HG02970 (cell line): ENCODE results near the gene NT5DC1.

Experiments used
- ATAC-seq: cut with Tn5 transposase; IDR thresholded peaks from one replicate; pipeline ENCODE4 v1.9.1; 2021; ENCODE audit warnings: mild to moderate bottlenecking, moderate library complexity, moderate number of reproducible peaks; ENCODE audit not compliant: unreplicated experiment, low FRiP score

The NT5DC1 gene

GRCh38 chr6:116176596-116176995 lies 75.9 kb downstream of the NT5DC1 start:
- ATAC-seq: no peak

GRCh38 chr6:116180375-116180774 lies 79.7 kb downstream of the NT5DC1 start:
- ATAC-seq: no peak

GRCh38 chr6:116189472-116189871 lies 88.8 kb downstream of the NT5DC1 start:
- ATAC-seq: no peak

GRCh38 chr6:116190550-116190949 lies 89.9 kb downstream of the NT5DC1 start:
- no peak for ATAC-seq

- no peak for ATAC-seq
These were observed 91.2 kb downstream of the NT5DC1 start for GRCh38 chr6:116191881-116192280.

GRCh38 chr6:116192786-116193185 lies 92.1 kb downstream of the NT5DC1 start:
- no peak for ATAC-seq

GRCh38 chr6:116196841-116197240 lies 96.2 kb downstream of the NT5DC1 start:
- no peak for ATAC-seq

- no peak for ATAC-seq
These were observed 100.1 kb downstream of the NT5DC1 start for GRCh38 chr6:116200619-116201249.

GRCh38 chr6:116201538-116201937 lies 100.9 kb downstream of the NT5DC1 start:
- no peak for ATAC-seq

- no peak for ATAC-seq
These were observed 104.6 kb downstream of the NT5DC1 start for GRCh38 chr6:116205281-116205680.

DNA sequence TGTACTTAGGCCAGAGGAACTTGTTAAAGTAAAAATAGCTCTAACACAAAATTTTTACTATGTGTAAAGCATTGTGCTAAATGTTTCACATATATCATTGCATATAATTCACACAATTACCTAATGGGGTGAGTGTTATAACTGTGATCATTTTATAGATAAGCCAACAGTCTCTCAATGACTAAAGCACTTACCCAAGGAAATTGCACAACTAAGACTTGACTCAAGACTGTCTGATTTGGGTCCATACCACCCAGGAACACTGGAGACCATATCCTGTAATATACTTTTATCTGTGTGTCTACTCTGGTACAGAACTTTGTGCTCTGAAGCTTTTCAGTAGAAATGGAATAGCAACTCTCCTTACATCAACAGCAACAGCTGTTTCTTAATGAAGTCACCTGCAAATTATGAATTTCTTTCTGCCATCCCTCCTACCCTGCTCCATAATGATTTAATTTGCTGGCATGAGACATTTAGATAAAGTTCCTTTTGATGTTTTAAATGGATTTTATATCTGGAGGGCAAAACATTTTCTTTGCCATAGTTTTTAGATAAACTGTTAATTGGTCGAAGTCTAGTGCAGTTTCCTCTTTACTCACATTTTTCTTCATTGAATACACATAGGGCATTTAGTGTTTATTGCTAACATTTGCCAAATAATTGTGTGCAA lies 105.7 kb downstream of the NT5DC1 start:
- no peak for ATAC-seq

GRCh38 chr6:116208056-116208785 lies 107.6 kb downstream of the NT5DC1 start:
- ATAC-seq: no peak

GRCh38 chr6:116210316-116210715 lies 109.7 kb downstream of the NT5DC1 start:
- no peak for ATAC-seq

DNA sequence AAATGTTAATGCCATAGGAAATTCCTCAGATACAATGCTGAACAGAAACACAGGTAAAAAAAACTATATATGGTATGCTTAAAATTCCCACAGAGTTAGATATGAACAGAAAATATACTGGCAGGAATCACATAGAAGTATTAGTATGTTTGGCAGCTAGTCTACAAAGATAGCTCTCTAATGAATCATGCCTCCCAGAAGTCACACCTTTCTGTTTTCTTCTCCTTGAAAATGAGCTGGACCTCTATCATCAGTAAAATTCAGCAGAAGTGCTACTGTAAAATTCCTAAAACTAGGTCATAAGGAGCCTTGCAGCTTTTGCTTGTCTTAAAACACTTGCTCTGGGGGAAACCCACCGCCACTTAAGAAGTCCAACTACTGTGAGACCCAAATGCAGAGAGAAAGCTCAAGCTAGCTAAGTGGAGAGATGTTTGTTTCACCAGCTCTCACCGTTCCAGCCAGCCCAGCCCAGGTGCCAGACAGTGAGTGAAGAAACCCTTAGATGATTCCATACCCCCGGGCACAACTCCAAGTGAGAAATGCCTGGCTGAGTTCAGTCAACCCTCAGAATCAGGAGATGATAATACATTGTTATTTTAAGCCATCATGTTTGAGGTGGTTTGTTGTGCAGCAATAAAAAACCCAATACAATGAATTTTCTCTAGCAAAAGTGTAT lies 110.2 kb downstream of the NT5DC1 start:
- ATAC-seq: no peak

- no peak for ATAC-seq
These were observed 114.0 kb downstream of the NT5DC1 start for GRCh38 chr6:116214681-116215080.

DNA sequence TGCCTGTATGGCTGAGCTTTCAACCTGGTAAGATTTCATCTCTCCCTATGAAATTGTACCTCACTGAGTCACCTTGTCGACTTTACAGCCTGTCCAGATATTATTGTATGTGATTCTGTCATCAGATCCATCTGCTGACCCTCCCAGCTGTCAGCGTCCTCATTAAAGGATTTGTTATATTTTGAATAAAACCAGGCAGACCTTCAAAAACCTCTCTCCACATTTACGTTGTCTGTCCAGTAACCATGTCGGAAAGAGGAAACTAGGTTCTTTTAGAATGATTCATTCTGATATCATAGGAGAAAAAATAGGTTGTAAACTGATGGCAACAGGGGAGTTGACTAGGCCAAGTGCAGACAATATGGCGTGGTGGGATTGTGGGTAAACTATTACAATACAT lies 114.8 kb downstream of the NT5DC1 start:
- no peak for ATAC-seq

DNA sequence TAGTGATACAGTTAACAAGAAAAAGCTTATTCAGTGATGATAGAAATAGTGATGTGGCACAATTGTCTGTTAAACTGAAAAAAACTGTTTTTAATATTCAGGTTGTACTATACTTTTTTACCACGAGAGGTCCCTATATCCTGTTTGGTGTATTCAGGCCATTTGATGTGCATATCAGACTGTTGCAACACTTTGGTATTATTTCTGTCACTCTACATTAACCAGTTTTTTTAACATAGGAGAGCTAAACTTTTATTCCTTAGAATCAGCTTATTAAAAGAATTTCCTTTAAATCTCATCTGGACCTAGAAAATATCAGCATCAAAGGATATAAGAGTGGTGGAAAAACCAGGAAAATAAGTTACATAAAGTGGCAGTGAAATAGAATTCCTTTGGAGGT lies 116.4 kb downstream of the NT5DC1 start:
- ATAC-seq: no peak

- ATAC-seq: no peak
These were observed 117.5 kb downstream of the NT5DC1 start for GRCh38 chr6:116218172-116218633.

GRCh38 chr6:116218866-116219265 lies 118.2 kb downstream of the NT5DC1 start:
- ATAC-seq: no peak

DNA sequence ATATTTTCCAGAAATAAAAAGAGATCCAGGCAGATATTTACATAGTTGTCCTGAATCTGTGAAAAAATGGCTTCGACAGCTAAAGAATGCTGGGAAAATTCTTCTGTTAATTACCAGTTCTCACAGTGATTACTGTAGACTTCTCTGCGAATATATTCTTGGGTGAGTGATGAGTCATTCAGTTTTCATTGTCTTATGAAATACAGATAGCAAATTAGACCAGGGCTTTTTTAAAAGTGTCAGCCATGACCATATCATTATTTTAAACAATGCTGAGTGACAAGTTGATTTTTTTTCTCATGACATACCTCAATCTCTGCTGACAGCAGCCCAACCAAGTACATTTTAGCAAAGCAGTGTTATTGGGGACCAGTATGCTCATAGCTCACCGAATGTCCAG lies 120.4 kb downstream of the NT5DC1 start:
- ATAC-seq: no peak

- no peak for ATAC-seq
These were observed 121.3 kb downstream of the NT5DC1 start for GRCh38 chr6:116221911-116222310.
